IPS-18c (cell line): ENCODE measurements around the gene CCDC195.
"Not testable (repeated sequence)": the region's sequence is repeated elsewhere in the genome, so short reads cannot be mapped to it uniquely, and the experiment has no call there.

Source experiments
- H3K4me3 ChIP-seq: 2 replicates; pipeline ENCODE4 v1.7.0; 2013; ENCODE audit warnings: low read depth, mild to moderate bottlenecking, low read length, moderate library complexity; ENCODE audit not compliant: insufficient read depth
- H3K9me3 ChIP-seq: one replicate; pipeline ENCODE4 v1.6.1; 2013; ENCODE audit warnings: mild to moderate bottlenecking, low read length, moderate library complexity; ENCODE audit not compliant: control insufficient read depth, insufficient read depth

The CCDC195 gene

DNA sequence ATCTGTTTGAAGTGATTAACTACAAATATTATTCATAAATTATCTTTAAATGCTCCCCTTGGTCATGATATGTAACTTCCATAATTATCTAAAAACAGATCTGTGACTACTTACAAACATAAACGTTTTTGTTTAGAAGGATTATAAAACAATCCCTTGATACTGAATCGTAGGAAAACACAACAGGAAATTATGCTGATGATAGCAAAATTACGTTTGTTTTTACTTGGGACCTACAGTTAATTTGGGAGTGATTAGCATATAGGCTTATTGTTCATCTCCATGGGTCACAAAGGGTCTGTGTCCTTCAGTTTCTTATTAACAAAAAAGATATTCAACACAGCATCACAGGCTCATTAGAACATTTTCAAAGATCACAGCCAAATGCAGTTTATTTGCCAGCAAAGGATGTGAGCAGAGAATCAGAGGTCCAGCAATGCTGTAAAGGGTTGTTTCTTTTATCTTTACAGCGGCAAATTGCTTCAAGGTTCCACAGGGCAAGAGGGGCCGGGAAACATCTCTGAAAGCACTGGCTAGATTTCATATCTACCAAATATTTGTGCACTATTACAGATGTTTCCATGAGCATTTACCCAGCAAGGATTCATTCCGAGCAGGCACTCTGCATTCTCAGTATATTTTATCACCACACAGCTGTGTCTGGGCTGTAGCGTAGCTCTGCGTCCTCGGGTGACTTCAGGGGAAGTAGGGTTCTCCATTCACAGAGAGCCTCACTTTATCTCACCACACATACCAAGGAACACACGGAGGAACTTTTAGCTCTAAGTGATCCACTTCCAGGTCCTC lies 4.1 kb downstream of the CCDC195 start:
- no peak overlapping the region for H3K4me3 ChIP-seq

GRCh38 chr2:224711381-224711780 lies 4.8 kb downstream of the CCDC195 start:
- no peak overlapping the region for H3K4me3 ChIP-seq
- no peaks in the 10 kb centered on the region for H3K9me3 ChIP-seq

More for the DNA sequence above, 4.1 kb downstream of the CCDC195 start:
- H3K9me3 ChIP-seq, result no peaks in the 10 kb centered on the region

DNA sequence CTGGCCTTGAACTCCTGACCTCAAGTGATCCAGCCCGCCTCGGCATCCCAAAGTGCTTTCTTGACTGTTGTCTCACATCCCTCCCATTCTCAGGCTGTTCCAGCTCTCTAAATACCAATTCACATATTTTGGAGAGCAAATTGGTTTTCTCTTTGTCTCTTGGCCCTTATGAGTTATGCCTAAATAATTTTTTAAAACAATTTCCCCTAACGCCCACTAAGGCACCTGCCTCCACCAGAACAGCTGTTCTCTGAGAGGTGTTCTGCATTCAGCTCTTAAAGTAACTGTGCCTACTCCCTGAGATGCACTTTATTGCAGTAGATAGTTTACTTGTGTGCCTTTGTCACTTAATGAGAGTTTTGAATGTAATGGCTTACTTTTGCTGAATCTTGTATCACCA lies 6.9 kb downstream of the CCDC195 start:
- Histone ChIP-seq H3K4me3 (no peak overlapping the region), H3K9me3 (no peaks in the 10 kb centered on the region)

GRCh38 chr2:224694502-224694901 lies 21.7 kb downstream of the CCDC195 start:
- Histone ChIP-seq H3K9me3 (peaks cover 2% of the 10 kb centered on the region), H3K4me3 (no peak overlapping the region)

DNA sequence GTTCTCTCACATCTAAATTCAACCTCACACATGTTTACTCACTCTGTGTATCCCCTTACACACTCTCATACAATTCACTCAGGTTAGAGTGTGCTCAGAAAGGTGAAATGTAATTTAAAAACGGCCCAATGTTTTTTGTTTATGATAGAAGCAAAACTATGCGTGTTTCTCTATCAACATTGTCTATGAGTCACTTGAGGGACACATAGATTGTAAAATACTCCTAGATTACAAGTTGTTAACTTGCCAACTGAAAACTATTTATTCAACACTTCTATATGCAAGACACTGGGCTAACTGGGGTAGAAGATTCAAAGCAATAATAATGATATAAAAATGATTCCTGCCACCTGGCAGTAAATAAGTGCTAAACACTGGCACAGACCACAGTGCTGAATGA lies 24.6 kb downstream of the CCDC195 start:
- H3K4me3 ChIP-seq, result no peak overlapping the region
- H3K9me3 ChIP-seq, result peaks cover 2% of the 10 kb centered on the region

GRCh38 chr2:224690868-224691267 lies 25.3 kb downstream of the CCDC195 start:
- H3K9me3 ChIP-seq, result peaks cover 2% of the 10 kb centered on the region

DNA sequence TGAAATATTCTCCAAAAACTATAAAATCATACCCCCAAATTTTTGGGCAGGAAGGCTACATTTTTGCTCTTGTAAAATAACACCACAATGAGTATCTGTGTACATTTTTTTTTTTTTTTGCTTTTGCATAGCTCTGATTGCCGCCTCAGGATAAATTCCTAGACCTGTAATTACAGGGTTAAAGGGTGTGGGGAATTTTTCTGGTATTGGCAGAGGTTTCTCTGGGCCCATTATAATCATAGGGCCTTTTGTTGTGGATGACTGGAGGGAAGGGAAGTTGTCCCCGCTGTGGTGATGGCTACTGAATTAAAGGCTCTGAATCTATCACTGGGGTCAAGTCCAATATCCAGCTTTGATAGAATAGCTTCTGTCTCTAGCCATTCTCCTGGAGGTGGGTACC lies 26.6 kb downstream of the CCDC195 start:
- Histone ChIP-seq H3K4me3 (no peak overlapping the region), H3K9me3 (peaks cover 2% of the 10 kb centered on the region)

More at GRCh38 chr2:224690868-224691267, 25.3 kb downstream of the CCDC195 start:
- no peak overlapping the region for H3K4me3 ChIP-seq

GRCh38 chr2:224688997-224689396 lies 27.2 kb downstream of the CCDC195 start:
- H3K9me3 ChIP-seq, result peaks cover 1% of the 10 kb centered on the region
- H3K4me3 ChIP-seq, result no peak overlapping the region

DNA sequence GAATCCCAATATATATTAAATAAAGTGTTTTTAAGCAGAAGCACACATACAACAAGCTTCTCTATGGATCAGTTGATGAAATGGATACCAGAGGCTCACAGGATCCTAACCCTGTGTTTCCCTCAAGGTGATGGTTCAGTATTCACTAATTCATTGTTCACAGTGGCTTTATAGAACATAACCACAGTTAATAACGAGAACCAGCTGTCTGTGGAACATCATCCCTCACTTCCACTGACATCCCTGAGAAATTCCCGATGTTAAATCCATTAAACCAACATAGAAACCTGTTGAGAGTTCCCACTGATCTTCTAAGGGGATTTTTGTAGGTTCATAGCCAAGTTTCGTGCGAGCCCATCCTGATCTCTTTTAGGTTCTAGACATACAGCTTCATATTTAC lies 29.0 kb downstream of the CCDC195 start:
- Histone ChIP-seq H3K4me3 (no peak overlapping the region), H3K9me3 (no peaks in the 10 kb centered on the region)

DNA sequence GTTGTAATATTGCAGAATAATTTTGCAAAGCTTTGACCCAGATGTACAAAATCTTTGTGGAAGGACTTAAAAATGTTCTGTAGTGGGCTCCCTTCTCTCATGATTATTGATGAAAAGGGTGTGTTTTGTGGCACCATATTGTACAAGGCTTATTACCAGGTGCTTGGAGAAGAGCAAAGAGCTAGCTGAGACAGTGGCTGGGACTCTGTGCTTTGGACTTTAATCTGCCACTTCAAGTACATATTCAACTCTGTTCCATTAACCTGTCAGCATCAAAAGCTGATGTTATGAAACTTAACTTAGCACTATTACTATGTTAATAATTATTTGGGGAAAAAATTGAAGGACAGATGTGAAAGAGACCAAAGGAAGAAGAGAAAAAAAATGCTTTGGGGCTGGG lies 31.0 kb downstream of the CCDC195 start:
- peaks cover 5% of the 10 kb centered on the region for H3K9me3 ChIP-seq
- H3K4me3 ChIP-seq, result no peak overlapping the region

DNA sequence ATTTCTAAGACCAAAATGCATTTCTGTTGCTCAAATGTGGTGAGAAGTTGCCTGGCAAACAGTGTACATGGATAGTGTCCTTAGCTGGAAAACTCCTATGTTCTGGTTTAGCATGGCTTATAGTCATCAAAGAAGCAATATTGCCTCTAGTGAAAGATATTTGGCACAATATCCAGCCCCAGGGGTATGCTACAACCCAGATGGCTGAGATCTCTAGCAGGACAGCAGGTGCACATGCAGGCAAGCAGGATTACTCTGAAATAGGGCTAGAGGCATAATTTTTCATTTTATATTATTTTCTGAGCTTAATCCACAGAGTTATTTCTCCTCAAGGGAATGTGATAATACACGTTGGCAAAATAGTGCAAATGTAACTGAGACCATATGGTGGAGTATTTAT lies 34.0 kb downstream of the CCDC195 start:
- H3K4me3 ChIP-seq, result no peak overlapping the region
- peaks cover 5% of the 10 kb centered on the region for H3K9me3 ChIP-seq

DNA sequence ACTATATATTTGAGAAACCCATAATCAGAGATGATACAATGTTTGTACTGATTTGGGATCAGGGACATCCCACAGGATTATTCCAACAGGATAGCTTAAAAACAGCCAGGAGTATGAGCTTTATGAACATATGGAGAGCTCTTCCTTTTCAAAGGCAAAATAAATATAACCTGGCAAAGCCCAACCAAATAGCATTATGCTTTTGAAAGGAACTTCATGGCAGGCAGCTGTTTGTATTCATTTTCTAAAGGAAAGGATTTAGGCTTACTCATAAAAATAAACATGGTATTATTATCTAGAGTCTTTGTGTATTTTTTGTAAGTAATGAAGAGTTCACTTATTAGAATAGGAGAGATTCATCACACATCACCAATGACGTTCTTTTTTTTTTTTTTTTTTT lies 44.4 kb downstream of the CCDC195 start:
- Histone ChIP-seq H3K4me3 (no peak overlapping the region), H3K9me3 (no peaks in the 10 kb centered on the region)

DNA sequence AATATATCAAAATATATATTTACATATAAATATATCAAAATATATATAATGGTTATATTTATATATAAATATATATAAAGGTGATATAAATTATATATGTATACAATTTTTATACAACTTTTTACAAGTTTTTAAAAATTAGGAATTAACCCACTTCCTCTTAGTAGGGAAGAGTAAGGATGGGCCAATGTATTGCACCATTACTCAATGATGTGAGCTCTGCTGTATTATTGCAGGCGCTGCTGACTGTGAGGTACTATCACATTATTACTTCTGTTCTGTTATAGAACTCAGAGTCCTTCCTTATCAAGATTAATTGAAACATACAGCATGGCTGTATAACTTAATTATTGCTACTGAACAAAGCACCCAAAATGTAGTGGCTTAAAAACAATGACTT lies 46.0 kb downstream of the CCDC195 start:
- no peaks in the 10 kb centered on the region for H3K9me3 ChIP-seq
- H3K4me3 ChIP-seq, result no peak overlapping the region

GRCh38 chr2:224669449-224669848 lies 46.7 kb downstream of the CCDC195 start:
- Histone ChIP-seq H3K9me3 (no peaks in the 10 kb centered on the region), H3K4me3 (no peak overlapping the region)

- H3K9me3 ChIP-seq, result no peaks in the 10 kb centered on the region
- no peak overlapping the region for H3K4me3 ChIP-seq
Observed at GRCh38 chr2:224668123-224668909, 47.8 kb downstream of the CCDC195 start.

GRCh38 chr2:224666951-224667553 lies 49.1 kb downstream of the CCDC195 start:
- peaks cover 5% of the 10 kb centered on the region for H3K9me3 ChIP-seq
- H3K4me3 ChIP-seq, result no peak overlapping the region

- H3K4me3 ChIP-seq, H3K9me3 ChIP-seq: not testable (repeated sequence)
Observed at GRCh38 chr2:224663322-224663721, 52.8 kb downstream of the CCDC195 start.

GRCh38 chr2:224661708-224662107 lies 54.5 kb downstream of the CCDC195 start:
- not testable (repeated sequence) for H3K9me3 ChIP-seq, H3K4me3 ChIP-seq
